HEK293T (cell line): ENCODE measurements around the gene MPDU1.

ENCODE experiments used
- CTCF ChIA-PET: fragments of 350-600 bp; formaldehyde crosslinking; extraction: SDS; loops from one replicate; lab custom pipeline; 2021; ENCODE audit warnings: antibody characterized with exemption, inconsistent platforms; lab: Yijun Ruan, JAX
- POLR2A ChIA-PET: fragments of 350-600 bp; formaldehyde crosslinking; extraction: SDS; loops from one replicate; lab custom pipeline; 2020; ENCODE audit warnings: antibody characterized with exemption, inconsistent platforms; lab: Yijun Ruan, JAX
- DNase-seq: peaks from one replicate; pipeline ENCODE4 v3.0.0; 2012; ENCODE audit warnings: mixed read lengths; ENCODE audit errors: extremely low spot score
- ARNT ChIP-seq: fragments of 450-650 bp; IDR thresholded peaks from 2 replicates; pipeline ENCODE4 v1.6.1; 2017; ENCODE audit warnings: mild to moderate bottlenecking
- BHLHE40 ChIP-seq: fragments of 450-650 bp; IDR thresholded peaks from 2 replicates; pipeline ENCODE4 v1.6.1; 2016; ENCODE audit warnings: mild to moderate bottlenecking, moderate library complexity, borderline replicate concordance
- CTBP1 ChIP-seq: fragments of 450-650 bp; IDR thresholded peaks from 2 replicates; pipeline ENCODE4 v1.6.1; 2016; ENCODE audit warnings: borderline replicate concordance
- ELF4 ChIP-seq: fragments of 450-650 bp; IDR thresholded peaks from 2 replicates; pipeline ENCODE4 v1.6.1; 2017; ENCODE audit warnings: antibody characterized with exemption
- FOXA1 ChIP-seq: fragments of 450-650 bp; IDR thresholded peaks from 2 replicates; pipeline ENCODE4 v1.6.1; 2016; ENCODE audit warnings: mild to moderate bottlenecking
- HDGF ChIP-seq: fragments of 450-650 bp; IDR thresholded peaks from 2 replicates; pipeline ENCODE4 v1.6.1; 2017; ENCODE audit warnings: antibody characterized with exemption, borderline replicate concordance
- L3MBTL2 ChIP-seq: fragments of 450-650 bp; conservative IDR thresholded peaks from 2 replicates; pipeline ENCODE4 v1.6.1; 2016; ENCODE audit warnings: mild to moderate bottlenecking
- LEF1 ChIP-seq: fragments of 450-650 bp; IDR thresholded peaks from 2 replicates; pipeline ENCODE4 v1.6.1; 2017; ENCODE audit warnings: mild to moderate bottlenecking, borderline replicate concordance
- NFRKB ChIP-seq: fragments of 450-650 bp; IDR thresholded peaks from 2 replicates; pipeline ENCODE4 v1.6.1; 2016; ENCODE audit warnings: mild to moderate bottlenecking, moderate library complexity
- SP1 ChIP-seq: fragments of 450-650 bp; IDR thresholded peaks from 2 replicates; pipeline ENCODE4 v1.6.1; 2017
- TARDBP ChIP-seq: fragments of 450-650 bp; IDR thresholded peaks from 2 replicates; pipeline ENCODE4 v1.6.1; 2016
- ZNF384 ChIP-seq: fragments of 450-650 bp; IDR thresholded peaks from 2 replicates; pipeline ENCODE4 v1.6.1; 2016
- TF ChIP-seq, protein P1 (sequence below): fragments of 450-650 bp; IDR thresholded peaks from 2 replicates; pipeline ENCODE4 v1.6.1; 2016

The MPDU1 gene

DNA sequence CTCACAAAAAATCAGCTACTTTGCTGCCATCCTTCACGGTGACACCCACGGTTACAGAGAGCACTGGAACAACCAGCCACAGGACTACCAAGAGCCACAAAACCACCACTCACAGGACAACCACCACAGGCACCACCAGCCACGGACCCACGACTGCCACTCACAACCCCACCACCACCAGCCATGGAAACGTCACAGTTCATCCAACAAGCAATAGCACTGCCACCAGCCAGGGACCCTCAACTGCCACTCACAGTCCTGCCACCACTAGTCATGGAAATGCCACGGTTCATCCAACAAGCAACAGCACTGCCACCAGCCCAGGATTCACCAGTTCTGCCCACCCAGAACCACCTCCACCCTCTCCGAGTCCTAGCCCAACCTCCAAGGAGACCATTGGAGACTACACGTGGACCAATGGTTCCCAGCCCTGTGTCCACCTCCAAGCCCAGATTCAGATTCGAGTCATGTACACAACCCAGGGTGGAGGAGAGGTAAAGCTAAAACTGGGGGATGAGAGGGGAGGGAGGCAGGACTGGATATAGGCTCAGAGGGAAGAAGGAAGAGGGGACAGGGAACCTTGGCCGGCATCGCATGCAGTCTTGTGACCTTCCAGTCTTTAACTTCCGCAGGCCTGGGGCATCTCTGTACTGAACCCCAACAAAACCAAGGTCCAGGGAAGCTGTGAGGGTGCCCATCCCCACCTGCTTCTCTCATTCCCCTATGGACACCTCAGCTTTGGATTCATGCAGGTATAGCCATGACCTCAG is 3.6 kb upstream of the MPDU1 start:
- TF ChIP-seq HDGF: no peak
- TF ChIP-seq, protein P1, sequence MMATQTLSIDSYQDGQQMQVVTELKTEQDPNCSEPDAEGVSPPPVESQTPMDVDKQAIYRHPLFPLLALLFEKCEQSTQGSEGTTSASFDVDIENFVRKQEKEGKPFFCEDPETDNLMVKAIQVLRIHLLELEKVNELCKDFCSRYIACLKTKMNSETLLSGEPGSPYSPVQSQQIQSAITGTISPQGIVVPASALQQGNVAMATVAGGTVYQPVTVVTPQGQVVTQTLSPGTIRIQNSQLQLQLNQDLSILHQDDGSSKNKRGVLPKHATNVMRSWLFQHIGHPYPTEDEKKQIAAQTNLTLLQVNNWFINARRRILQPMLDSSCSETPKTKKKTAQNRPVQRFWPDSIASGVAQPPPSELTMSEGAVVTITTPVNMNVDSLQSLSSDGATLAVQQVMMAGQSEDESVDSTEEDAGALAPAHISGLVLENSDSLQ: peak; percentile 42; the same call in 1 of the 2 replicates
- ChIA-PET CTCF (interaction anchor here (0.7 to 1.5 kb wide), 2 partner anchors 104 to 107 kb away, joined by 4 read pairs; partner anchors contain the start of gene TP53), POLR2A (interaction anchor here (0.7 to 2.6 kb wide), 5 partner anchors 9 to 178 kb away, joined by 3 to 16 read pairs (median 4); partner anchors contain the start of genes SENP3, TP53 and WRAP53)
- DNase-seq: no peak

DNA sequence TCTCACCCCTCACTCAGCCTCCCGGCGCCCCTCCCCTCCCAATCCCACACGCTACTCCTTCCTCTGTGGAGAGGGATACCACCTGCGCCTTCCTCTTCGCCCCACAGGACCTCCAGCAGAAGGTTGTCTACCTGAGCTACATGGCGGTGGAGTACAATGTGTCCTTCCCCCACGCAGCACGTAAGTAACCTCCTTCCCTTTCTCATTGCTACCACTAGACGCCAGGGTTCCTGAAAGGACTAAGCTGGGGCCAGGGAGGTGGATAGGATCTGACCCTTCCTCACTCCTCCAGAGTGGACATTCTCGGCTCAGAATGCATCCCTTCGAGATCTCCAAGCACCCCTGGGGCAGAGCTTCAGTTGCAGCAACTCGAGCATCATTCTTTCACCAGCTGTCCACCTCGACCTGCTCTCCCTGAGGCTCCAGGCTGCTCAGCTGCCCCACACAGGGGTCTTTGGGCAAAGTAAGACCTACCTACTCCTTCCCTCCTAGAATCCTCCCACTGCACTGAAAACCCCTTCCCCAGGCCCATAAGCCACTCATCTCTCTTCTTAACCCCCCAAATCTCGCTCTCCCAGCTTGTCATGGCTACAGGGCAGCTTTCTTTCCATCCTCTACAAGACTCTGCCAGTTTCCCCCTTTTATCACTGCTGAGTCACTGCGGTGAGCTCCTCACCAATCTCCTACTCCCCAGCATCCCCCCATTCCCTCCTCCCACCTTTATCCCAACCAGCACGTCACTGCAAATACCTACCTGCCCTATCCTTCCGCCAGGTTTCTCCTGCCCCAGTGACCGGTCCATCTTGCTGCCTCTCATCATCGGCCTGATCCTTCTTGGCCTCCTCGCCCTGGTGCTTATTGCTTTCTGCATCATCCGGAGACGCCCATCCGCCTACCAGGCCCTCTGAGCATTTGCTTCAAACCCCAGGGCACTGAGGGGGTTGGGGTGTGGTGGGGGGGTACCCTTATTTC is 2.8 kb upstream of the MPDU1 start:
- ChIA-PET POLR2A (interaction anchor here (1.4 to 2.6 kb wide), 4 partner anchors 9 to 107 kb away, joined by 4 to 16 read pairs (median 8); partner anchors contain the start of genes TP53 and WRAP53), CTCF (interaction anchor here (0.7 to 1.5 kb wide), 2 partner anchors 20 to 106 kb away, joined by 3 to 4 read pairs; partner anchors contain the start of genes SENP3 and TP53)

DNA sequence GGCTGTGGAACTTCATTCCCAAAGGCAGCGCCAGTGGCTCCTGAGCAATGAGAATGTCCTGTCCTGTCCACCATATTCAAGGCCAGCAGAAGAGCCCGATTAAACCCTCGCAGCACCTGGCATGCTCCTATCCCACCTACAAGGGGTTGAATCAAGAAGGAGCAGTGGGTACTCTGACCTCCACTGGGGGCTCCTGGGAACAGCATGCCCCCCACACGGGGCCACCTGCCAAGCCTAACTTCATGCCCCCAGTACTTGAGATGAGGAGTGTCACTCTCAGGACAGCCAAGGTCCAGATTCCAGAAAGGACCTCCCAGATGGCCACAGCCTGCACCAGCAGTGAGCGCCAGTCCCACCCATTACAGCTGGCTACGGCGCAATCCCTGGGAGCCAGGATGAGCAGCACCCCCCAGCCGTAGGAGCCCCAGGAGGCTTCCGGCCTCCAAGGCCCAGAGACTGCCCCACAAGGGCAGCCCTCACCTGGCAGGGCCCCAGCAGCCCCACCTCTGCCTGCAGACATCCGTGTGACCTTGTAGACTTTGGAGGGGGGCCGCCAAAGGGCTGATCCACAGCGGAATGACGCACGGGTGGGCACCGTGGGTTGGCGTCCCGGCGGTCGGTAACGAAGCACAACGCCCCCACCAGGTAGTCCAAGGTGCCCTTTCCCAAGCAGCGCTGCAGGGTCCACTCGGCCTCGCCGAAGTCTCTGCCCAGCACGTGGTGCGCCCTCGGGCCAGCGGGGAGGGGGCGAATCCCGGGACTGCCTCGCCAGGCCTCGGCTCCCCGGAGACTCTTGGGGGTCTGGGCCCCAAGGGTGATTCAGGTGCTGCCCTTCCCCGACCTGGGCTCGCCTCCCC is 1.0 kb upstream of the MPDU1 start:
- ChIA-PET CTCF (no interaction called here), POLR2A (interaction anchor here (1.8 to 3.4 kb wide), 6 partner anchors 9 to 253 kb away, joined by 10 to 49 read pairs (median 27); partner anchors contain the start of genes FXR2, NEURL4, SAT2 and SENP3)
- no peak for DNase-seq
- no peak for TF ChIP-seq ARNT
- TF ChIP-seq LEF1: no peak
- no peak for TF ChIP-seq BHLHE40
- TF ChIP-seq HDGF: 0 out of 2 replicates have a peak, but pooled peaks have one; percentile 47

More for the DNA sequence above, 2.8 kb upstream of the MPDU1 start:
- TF ChIP-seq BHLHE40 (no peak), ELF4 (no peak), TARDBP (no peak), SP1 (no peak)
- DNase-seq: no peak

DNA sequence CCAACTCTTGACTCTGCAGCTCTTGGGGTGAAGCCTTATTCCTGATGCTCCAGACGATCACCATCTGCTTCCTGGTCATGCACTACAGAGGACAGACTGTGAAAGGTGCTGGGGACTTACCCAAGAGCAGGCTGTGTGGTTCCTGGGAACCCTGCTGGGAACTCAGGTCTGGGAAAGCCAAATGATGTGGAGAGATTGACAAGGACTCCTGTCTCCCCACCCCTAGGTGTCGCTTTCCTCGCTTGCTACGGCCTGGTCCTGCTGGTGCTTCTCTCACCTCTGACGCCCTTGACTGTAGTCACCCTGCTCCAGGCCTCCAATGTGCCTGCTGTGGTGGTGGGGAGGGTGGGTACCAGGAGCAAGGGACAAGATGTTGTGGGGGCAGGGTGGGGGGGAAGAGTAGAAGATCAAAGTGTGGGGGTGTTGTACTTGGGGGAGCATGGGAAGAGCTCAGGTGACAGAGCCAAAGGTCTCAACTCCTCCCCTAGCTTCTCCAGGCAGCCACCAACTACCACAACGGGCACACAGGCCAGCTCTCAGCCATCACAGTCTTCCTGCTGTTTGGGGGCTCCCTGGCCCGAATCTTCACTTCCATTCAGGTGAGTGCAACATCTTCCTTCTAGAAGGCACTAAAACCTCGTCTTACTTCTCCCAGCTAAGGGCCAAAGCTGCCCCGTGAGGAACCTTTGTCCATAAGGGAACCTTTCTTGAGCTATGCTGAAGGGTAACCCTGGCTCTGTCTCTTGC is 3.2 kb downstream of the MPDU1 start:
- TF ChIP-seq SP1: no peak
- no peak for TF ChIP-seq ZNF384
- TF ChIP-seq, protein P1: peak; percentile 77
- ChIA-PET POLR2A (interaction anchor here (0.6 to 1.2 kb wide), 6 partner anchors 13 to 181 kb away, joined by 3 to 7 read pairs (median 4); partner anchors contain the start of genes FXR2 and WRAP53), CTCF (interaction anchor here (0.8 to 0.9 kb wide), 2 partner anchors 23 to 100 kb away, joined by 3 to 4 read pairs; partner anchors contain the start of gene TP53)
- peak; percentile 61 for DNase-seq

DNA sequence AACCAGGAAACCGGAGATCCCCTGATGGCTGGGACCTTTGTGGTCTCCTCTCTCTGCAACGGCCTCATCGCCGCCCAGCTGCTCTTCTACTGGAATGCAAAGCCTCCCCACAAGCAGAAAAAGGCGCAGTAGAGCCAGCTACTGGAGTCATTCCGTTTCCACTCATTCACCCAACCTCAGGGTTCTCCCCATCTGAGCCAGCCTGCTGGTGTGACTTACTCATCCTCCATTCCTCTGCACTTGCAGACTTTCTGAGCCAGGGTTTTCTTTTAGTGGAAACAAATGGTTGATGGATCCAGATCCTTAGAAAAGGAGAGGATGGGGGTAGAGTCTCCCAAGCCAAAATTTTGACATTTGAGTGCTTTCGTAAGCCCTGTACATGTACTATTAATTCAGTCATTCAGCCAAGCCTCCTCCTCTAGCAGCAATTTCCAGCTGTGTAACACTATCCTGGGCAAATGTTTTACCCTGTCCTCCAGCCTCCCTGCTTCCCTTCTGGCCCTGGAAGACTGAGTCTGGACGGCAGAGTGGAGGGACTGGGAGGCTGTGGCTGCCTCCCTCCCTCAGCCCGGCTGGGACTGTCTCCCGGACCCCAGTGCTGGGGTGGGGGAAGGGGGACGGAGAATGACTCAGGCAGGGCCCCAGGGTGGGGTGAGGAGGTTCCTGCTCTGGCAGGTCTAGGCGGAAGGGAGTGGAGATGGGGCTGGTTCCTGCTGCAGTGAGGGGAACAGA is 3.9 kb downstream of the MPDU1 start:
- POLR2A ChIA-PET: interaction anchor here (0.6 to 1.2 kb wide), 5 partner anchors 14 to 182 kb away, joined by 3 to 7 read pairs (median 4); partner anchors contain the start of genes FXR2 and WRAP53
- no peak for TF ChIP-seq NFRKB
- TF ChIP-seq L3MBTL2: no peak
- TF ChIP-seq ELF4: no peak
- no peak for TF ChIP-seq FOXA1
- no peak for TF ChIP-seq CTBP1
- no peak for TF ChIP-seq ARNT
- TF ChIP-seq HDGF: no peak
- no peak for TF ChIP-seq TARDBP
- CTCF ChIA-PET: interaction anchor here (0.8 to 0.9 kb wide), 2 partner anchors 22 to 100 kb away, joined by 3 to 4 read pairs; partner anchors contain the start of gene TP53
- no peak for DNase-seq
